GM06990 (cell line): ENCODE results near the gene SYMPK.

ENCODE experiments used
- DNase-seq: peaks from one replicate; pipeline ENCODE4 v3.0.0-alpha.2; 2011; ENCODE audit not compliant: insufficient read length; ENCODE audit errors: extremely low read depth
- H3K27me3 ChIP-seq: replicated peaks from 2 replicates; pipeline ENCODE4 v1.6.0; 2011; ENCODE audit warnings: low read length; ENCODE audit not compliant: control insufficient read depth, insufficient read depth
- H3K36me3 ChIP-seq: 2 replicates; pipeline ENCODE4 v1.5.1; 2011; ENCODE audit warnings: low read length; ENCODE audit not compliant: control insufficient read depth, insufficient read depth
- H3K4me3 ChIP-seq: replicated peaks from 2 replicates; pipeline ENCODE4 v1.5.1; 2011; ENCODE audit warnings: low read depth, mild to moderate bottlenecking, control low read depth, low read length
- TF ChIP-seq, protein P1 (sequence below): IDR thresholded peaks from 2 replicates; pipeline ENCODE4 v1.5.1; 2011; ENCODE audit warnings: low read length, control low read depth, mild to moderate bottlenecking, inconsistent platforms; ENCODE audit not compliant: insufficient read depth, poor library complexity, severe bottlenecking

The SYMPK gene

DNA sequence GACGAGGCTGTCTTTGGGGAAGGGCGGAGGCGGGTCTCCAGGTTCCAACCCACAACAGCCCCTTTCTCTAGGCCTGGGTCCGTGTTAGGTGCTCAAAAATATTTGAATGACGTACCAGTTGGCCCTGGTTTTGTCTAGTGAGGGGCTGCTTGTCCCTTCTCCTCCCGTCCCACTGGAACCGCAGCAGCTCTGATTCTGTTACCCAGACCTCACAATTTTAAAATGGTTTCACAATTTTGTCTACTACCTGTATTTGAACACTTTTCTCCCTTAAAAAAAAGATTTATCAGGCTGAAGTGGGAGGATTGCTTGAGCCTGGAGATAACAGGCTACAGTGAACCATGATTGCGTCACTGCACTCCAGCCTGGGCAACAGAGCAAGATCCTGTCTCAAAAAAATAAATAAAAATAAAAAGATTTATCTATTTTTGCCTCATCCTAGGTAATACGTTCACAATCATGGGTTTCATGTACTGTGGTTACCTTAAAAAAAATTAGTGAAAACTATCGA lies 24.3 kb upstream of the SYMPK start:
- H3K4me3 ChIP-seq, result peak overlapping the region; percentile 83
- TF ChIP-seq, protein P1, sequence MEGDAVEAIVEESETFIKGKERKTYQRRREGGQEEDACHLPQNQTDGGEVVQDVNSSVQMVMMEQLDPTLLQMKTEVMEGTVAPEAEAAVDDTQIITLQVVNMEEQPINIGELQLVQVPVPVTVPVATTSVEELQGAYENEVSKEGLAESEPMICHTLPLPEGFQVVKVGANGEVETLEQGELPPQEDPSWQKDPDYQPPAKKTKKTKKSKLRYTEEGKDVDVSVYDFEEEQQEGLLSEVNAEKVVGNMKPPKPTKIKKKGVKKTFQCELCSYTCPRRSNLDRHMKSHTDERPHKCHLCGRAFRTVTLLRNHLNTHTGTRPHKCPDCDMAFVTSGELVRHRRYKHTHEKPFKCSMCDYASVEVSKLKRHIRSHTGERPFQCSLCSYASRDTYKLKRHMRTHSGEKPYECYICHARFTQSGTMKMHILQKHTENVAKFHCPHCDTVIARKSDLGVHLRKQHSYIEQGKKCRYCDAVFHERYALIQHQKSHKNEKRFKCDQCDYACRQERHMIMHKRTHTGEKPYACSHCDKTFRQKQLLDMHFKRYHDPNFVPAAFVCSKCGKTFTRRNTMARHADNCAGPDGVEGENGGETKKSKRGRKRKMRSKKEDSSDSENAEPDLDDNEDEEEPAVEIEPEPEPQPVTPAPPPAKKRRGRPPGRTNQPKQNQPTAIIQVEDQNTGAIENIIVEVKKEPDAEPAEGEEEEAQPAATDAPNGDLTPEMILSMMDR, result no peak

DNA sequence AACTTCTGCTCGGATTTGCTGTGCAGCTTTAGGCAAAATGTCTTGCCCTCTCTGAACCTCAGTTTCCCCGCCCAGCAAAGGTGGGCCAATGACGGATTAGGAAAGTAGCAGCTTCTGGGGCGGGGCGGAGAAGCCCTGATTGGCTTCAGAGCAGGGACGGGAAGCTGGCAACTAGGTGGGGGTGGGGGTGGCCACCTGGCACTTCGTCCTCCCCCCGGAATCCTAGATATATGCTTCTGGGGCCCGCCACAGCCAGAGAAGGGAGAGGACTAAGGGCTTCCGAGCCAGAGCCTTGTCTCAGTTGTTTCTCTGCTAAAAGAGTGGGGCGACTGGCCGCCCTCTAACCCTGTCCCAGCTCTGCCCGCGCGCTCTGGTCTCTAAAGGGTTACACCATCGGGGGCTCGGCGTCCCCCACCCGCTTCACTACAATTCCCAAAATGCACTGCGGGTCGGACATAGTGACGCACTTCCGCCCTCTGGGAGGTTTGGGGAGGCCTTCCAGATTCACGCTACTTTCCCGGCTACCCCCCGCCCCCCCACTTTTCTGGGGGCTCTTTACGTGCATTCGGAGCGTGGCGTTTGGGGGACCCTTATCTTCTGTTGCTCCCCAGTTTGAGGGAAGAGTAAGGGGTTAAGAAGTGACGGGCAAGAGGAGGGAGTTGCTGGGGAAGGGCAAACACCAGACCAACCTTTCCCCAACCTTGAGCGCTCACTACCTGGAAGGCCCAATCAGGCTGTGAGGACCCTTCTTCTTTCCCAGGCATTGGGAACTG lies 23.7 kb upstream of the SYMPK start:
- H3K36me3 ChIP-seq, result no peaks in the 10 kb centered on the region; the same call in 1 of the 2 replicates
- no peaks in the 10 kb centered on the region for H3K27me3 ChIP-seq
- H3K4me3 ChIP-seq, result peak overlapping the region; percentile 83
- peak; percentile 89 for DNase-seq
- TF ChIP-seq, protein P1, result no peak

More for the DNA sequence above, 24.3 kb upstream of the SYMPK start:
- no peak for DNase-seq
- Histone ChIP-seq H3K36me3 (no peaks in the 10 kb centered on the region; the same call in 1 of the 2 replicates), H3K27me3 (no peaks in the 10 kb centered on the region)

DNA sequence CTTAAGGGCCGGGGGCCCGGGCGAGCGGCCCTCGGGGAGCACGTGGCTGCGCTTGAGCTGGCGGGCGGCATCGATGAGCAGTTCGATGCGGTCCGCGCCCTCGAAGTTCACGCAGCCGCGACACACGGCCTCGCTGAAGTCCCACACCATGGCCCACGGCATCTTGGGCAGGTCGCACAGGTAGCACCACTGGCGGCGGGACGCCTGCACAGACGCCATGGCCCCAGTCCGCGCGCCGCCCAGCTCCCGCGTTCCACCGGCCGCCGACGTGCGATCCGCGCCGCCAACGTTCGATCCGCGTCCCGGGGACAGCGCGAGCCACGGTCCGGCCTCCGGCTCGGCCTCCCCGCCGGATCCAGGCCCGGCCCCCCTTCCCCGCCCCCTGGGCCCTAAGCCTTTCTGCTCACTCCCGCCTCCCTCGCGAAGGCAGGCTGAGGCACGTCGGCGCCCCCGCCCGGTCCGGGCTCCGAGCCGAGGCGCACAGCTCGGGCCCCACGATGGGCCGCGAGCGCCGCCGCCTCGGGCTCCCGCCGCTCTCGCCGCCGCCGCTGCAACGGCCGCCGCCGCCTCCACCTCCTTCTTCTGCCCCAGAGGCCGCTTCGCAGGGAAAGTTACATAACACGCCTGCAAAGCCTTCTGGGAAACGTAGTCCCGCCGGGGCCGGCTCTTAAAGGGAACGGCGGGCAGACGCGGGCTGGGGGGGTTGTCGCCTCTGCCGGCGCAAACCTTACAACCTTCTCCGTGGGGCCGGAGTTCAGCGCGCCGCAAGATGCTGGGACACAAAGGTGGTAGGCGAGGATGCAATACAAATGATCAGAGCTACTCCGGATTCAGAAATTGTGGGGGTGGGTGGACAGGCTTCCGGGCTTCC lies 22.8 kb upstream of the SYMPK start, which contains the start of gene IRF2BP1:
Gene IRF2BP1 (minus strand): TSS at position 586 of the 871 bp plus-strand sequence. CDS start 367 bp downstream, at position 219.
- no peaks in the 10 kb centered on the region for H3K27me3 ChIP-seq
- peak; percentile 90 for DNase-seq
- H3K4me3 ChIP-seq, result peak within 1 kb of the TSS; percentile 83
- H3K36me3 ChIP-seq, result no peaks in the 10 kb centered on the region; the same call in 1 of the 2 replicates
- TF ChIP-seq, protein P1, result no peak

DNA sequence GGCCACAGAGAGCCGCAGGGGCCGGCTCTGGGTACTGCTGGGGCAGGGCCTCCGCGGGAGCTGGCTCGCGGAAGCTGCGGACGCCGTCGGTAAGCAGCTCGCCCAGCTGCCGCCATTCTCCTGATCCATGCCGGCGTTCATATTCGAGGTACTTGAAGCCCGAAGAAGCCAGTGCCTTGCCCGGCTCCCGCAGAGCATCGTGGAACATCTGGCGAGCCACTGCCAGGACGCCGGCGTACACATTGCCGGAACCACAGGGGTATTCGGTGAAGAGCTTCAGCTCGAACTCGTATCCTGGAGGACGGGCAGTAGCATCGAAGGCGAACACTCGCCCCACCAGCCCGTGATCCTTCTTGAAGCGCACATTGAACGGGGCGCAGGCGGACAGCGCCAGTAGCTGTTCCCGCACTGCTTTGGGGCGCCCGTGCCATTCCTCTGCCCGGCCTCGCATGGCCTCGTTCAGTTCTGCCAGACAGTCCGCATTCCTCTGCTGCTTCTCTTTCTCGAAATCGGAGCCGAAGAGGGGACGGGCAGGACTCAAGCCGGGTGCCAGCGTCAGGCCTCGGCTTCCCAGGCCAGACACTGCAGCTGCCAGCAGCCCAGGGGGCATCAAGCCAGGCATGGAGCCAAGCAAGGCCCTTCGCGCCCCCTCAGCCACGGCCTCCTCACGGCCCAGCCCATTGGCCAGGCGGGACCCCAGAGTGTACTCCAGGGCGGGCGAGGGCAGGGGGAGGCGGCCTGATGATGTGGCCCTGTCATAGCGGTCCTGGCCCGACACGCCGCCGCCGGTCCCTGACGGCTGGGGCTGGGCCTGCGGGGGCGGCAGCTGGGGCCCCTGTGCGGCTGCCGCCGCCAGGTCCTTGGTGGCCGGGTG lies 22.0 kb upstream of the SYMPK start:
- Histone ChIP-seq H3K27me3 (no peaks in the 10 kb centered on the region), H3K36me3 (no peaks in the 10 kb centered on the region), H3K4me3 (peak overlapping the region; percentile 83)
- TF ChIP-seq, protein P1, result no peak
- DNase-seq, result no peak
